Adrenal gland (tissue), 12 donors: Measurements from ENCODE around the gene MFAP2. TPM values are rescaled to one million over a fixed set of nuclear protein-coding genes. Genes with fewer than 3 reads are reported as not detected.

Source experiments
- DNase-seq, 7 donors: peaks; one replicate each; pipeline ENCODE4 v3.0.0-alpha.2; 2019 to 2020
- H3K27ac ChIP-seq, 5 donors: fragments of 200-600 bp; sonication (generic) in 4 of 5; 1 replicate in 3 of 5; 2 replicates in 2 of 5; pipeline versions ENCODE4 v1.5.1 to v1.8.0; 2016 to 2020; ENCODE audit warnings: mild to moderate bottlenecking in 1 of 5
- H3K27me3 ChIP-seq: fragments of 200-600 bp; 2 replicates; pipeline ENCODE4 v1.8.0; 2021
- H3K36me3 ChIP-seq, 2 donors: fragments of 200-600 bp; replicated peaks in 1 of 2; 1 replicate in 1 of 2; 2 replicates in 1 of 2; pipeline versions ENCODE4 v1.5.1 to v1.8.0; 2018 to 2022
- H3K4me1 ChIP-seq, 2 donors: fragments of 200-600 bp; replicated peaks in 1 of 2; 1 replicate in 1 of 2; 2 replicates in 1 of 2; pipeline versions ENCODE4 v1.5.1 to v1.8.0; 2018 to 2021
- H3K4me3 ChIP-seq, 4 donors: fragments of 200-600 bp; sonication (generic) in 3 of 4; one replicate each; pipeline ENCODE4 v1.5.1; 2016 to 2018
- H3K9me3 ChIP-seq, 3 donors: fragments of 200-600 bp; sonication (generic) in 1 of 3; replicated peaks in 1 of 3; 1 replicate in 2 of 3; 2 replicates in 1 of 3; pipeline versions ENCODE4 v1.5.1 to v1.8.0; 2016 to 2021
- CTCF ChIP-seq, 6 experiments: fragments of 450-650 bp in 4 of 6; fragments of 200-600 bp in 2 of 6; sonication (generic) in 1 of 6; IDR thresholded peaks; 1 replicate in 5 of 6; 2 replicates in 1 of 6; pipeline versions ENCODE4 v1.5.1 to v1.8.0; 2016 to 2021; ENCODE audit warnings: antibody characterized with exemption in 6 of 6, mild to moderate bottlenecking in 2 of 6, moderate library complexity in 1 of 6
- POLR2A ChIP-seq, 2 donors: fragments of 450-650 bp; IDR thresholded peaks; one replicate each; pipeline ENCODE4 v1.6.1; 2017; ENCODE audit warnings: antibody characterized with exemption in 2 of 2, mild to moderate bottlenecking in 2 of 2, moderate library complexity in 1 of 2
- WGBS, 4 donors: extraction: QIAGEN DNeasy Blood & Tissue Kit in 2 of 4; methylation state at CpG; one replicate each; pipeline versions ENCODE4 v1.1.5 to v1.1.7; 2013 to 2017; 5-methylcytosine and 5-hydroxymethylcytosine counted together
- intact Hi-C, 2 donors: fragments of 100-400 bp; cut with DNase I; formaldehyde crosslinking; loops; one replicate each; pipeline versions ENCODE4 v1.14.1 to v1.15.0; 2022 to 2023
- polyA plus RNA-seq, 3 donors: library from polyadenylated mRNA; stranded (reverse); fragments of 200-250 nt in 2 of 3; fragments of 350-450 nt in 1 of 3; fragmentation: Illumina TruSeq in 1 of 3; extraction: RNeasy Lipid Tissue Mini Kit (QIAGEN cat#74804) in 1 of 3; gene quantifications; one replicate each; pipeline ENCODE4 v1.2.3, GENCODE V29; 2013 to 2014
- total RNA-seq, 9 donors: library from RNA; depleted of rRNA in 4 of 9; stranded (reverse); fragments of >200 nt in 4 of 9; fragments of 120-200 nt in 1 of 9; fragmentation: NEBNext Ultra II Directional in 1 of 9; extraction: Animal tissue kit (Norgen Biotek cat#: 25700) in 1 of 9; gene quantifications; one replicate each; pipeline versions ENCODE4 v1.1.0 to v1.2.4, GENCODE V29; 2013 to 2023
- donor health status: healthy with polysubstance abuse.
- donor health status: Bipolar disorder and iron deficiency.
- donor health status: DM: yes; HTN: yes; CAD: no.
- donor health status: DM: no; HTN: no; CAD: no.
- donor health status: DM: no; HTN: no; CAD: no.
- donor health status: DM: yes; HTN: yes; CAD: no.

MFAP2 gene
- total and polyA plus RNA-seq, 12 donors: 0.79 to 17.7 (median 4.5) TPM

- intact Hi-C loops: no loop called here
- TF ChIP-seq CTCF (IDR thresholded peaks at IDR 0.05) (no peak), POLR2A (IDR thresholded peaks at IDR 0.05) (no peak)
Measured at GRCh38 chr1:16970132-16970910, 10.1 kb downstream of the MFAP2 start.

GRCh38 chr1:16969651-16970050 lies 10.8 kb downstream of the MFAP2 start:
- peaks cover 0 to 13% of the 10 kb centered on the region in 2 donors for H3K36me3 ChIP-seq

More at GRCh38 chr1:16970132-16970910, 10.1 kb downstream of the MFAP2 start:
- H3K4me3 ChIP-seq: no peak overlapping the region
- DNase-seq: no peak
- no peaks in the 10 kb centered on the region for H3K27me3 ChIP-seq
- no peak overlapping the region for H3K27ac ChIP-seq
- H3K4me1 ChIP-seq: peaks cover 6 to 11% of the 10 kb centered on the region in 2 donors
- WGBS, 4 donors: 93 to 95% (median 95%) methylated on average over 7 to 28 of the region's 28 CpGs
- peaks cover 0 to 13% of the 10 kb centered on the region in 2 donors for H3K36me3 ChIP-seq
- no peaks in the 10 kb centered on the region for H3K9me3 ChIP-seq

GRCh38 chr1:16969057-16969611 lies 11.3 kb downstream of the MFAP2 start:
- WGBS, 4 donors: 88 to 95% (median 89%) methylated on average over 13 to 14 of the region's 14 CpGs
- Histone ChIP-seq H3K27ac (no peak overlapping the region), H3K4me1 (peaks cover 6 to 11% of the 10 kb centered on the region in 2 donors), H3K36me3 (peaks cover 0 to 13% of the 10 kb centered on the region in 2 donors), H3K4me3 (no peak overlapping the region), H3K9me3 (no peaks in the 10 kb centered on the region), H3K27me3 (no peaks in the 10 kb centered on the region)
- DNase-seq: no peak
- intact Hi-C loops: loop anchor here in 1 of 2 donors (5.0 kb wide), 1 partner anchor 68 kb away; no protein-coding TSS in a partner anchor
- TF ChIP-seq CTCF (IDR thresholded peaks at IDR 0.05) (no peak), POLR2A (IDR thresholded peaks at IDR 0.05) (no peak)

More at GRCh38 chr1:16969651-16970050, 10.8 kb downstream of the MFAP2 start:
- H3K9me3 ChIP-seq: no peaks in the 10 kb centered on the region
- H3K27me3 ChIP-seq: no peaks in the 10 kb centered on the region
- H3K4me3 ChIP-seq: no peak overlapping the region
- no peak for DNase-seq
- 94 to 98% (median 94%) methylated on average over 11 to 12 of the region's 12 CpGs for WGBS, 4 donors
- intact Hi-C loops: loop anchor here in 1 of 2 donors (5.0 kb wide), 1 partner anchor 68 kb away; no protein-coding TSS in a partner anchor
- TF ChIP-seq CTCF (IDR thresholded peaks at IDR 0.05) (no peak), POLR2A (IDR thresholded peaks at IDR 0.05) (no peak)
- no peak overlapping the region for H3K27ac ChIP-seq
- peaks cover 6 to 11% of the 10 kb centered on the region in 2 donors for H3K4me1 ChIP-seq

GRCh38 chr1:16968372-16968771 lies 12.0 kb downstream of the MFAP2 start:
- H3K9me3 ChIP-seq: no peaks in the 10 kb centered on the region
- peaks cover 6 to 11% of the 10 kb centered on the region in 2 donors for H3K4me1 ChIP-seq
- H3K4me3 ChIP-seq: no peak overlapping the region
- H3K36me3 ChIP-seq: peaks cover 0 to 13% of the 10 kb centered on the region in 2 donors
- no peak for DNase-seq
- intact Hi-C loops: loop anchor here in 1 of 2 donors (5.0 kb wide), 1 partner anchor 69 kb away; no protein-coding TSS in a partner anchor
- TF ChIP-seq CTCF (IDR thresholded peaks at IDR 0.05): no peak
- no peak for TF ChIP-seq POLR2A (IDR thresholded peaks at IDR 0.05)
- no peak overlapping the region for H3K27ac ChIP-seq
- 90 to 98% (median 97%) methylated on average over 1 to 3 of the region's 3 CpGs for WGBS, 4 donors
- H3K27me3 ChIP-seq: no peaks in the 10 kb centered on the region
